Mesothelial cell of epicardium (in vitro differentiated cells): Measurements from ENCODE around the gene CNTNAP1. TPM values are rescaled to one million over a fixed set of nuclear protein-coding genes. Genes with fewer than 3 reads are reported as not detected.

Experiments used
- DNase-seq, 2 experiments: peaks; one replicate each; pipeline ENCODE4 v3.0.0; 2021; ENCODE audit warnings: low spot score in 2 of 2; ENCODE audit not compliant: unreplicated experiment in 2 of 2
- H3K27ac Mint-ChIP-seq: 2 replicates; pipeline ENCODE4 v1.8.0; 2021; ENCODE audit warnings: mixed read lengths
- H3K27me3 Mint-ChIP-seq: 2 replicates; pipeline ENCODE4 v1.8.0; 2021; ENCODE audit warnings: low read depth, mixed read lengths
- H3K36me3 Mint-ChIP-seq: 2 replicates; pipeline ENCODE4 v1.8.0; 2021; ENCODE audit warnings: mixed read lengths
- H3K4me1 Mint-ChIP-seq: 2 replicates; pipeline ENCODE4 v1.8.0; 2021; ENCODE audit warnings: mixed read lengths
- H3K4me3 Mint-ChIP-seq: 2 replicates; pipeline ENCODE4 v1.8.0; 2021; ENCODE audit warnings: mild to moderate bottlenecking, moderate library complexity, mixed read lengths
- H3K9me3 Mint-ChIP-seq: 2 replicates; pipeline ENCODE4 v1.8.0; 2021; ENCODE audit warnings: mixed read lengths
- total RNA-seq: library from RNA; stranded (reverse); gene quantifications from 3 replicates; pipeline ENCODE4 v1.2.1, GENCODE V29; 2021
- TF ChIP-seq, protein P1 (sequence below): fragments of 200-600 bp; sonication (generic); IDR thresholded peaks from one replicate; pipeline ENCODE4 v1.5.0; 2021; ENCODE audit warnings: antibody characterized with exemption; ENCODE audit not compliant: unreplicated experiment

Gene CNTNAP1
- total RNA-seq, 1 donor from 2014 or later = 23.1 TPM

DNA sequence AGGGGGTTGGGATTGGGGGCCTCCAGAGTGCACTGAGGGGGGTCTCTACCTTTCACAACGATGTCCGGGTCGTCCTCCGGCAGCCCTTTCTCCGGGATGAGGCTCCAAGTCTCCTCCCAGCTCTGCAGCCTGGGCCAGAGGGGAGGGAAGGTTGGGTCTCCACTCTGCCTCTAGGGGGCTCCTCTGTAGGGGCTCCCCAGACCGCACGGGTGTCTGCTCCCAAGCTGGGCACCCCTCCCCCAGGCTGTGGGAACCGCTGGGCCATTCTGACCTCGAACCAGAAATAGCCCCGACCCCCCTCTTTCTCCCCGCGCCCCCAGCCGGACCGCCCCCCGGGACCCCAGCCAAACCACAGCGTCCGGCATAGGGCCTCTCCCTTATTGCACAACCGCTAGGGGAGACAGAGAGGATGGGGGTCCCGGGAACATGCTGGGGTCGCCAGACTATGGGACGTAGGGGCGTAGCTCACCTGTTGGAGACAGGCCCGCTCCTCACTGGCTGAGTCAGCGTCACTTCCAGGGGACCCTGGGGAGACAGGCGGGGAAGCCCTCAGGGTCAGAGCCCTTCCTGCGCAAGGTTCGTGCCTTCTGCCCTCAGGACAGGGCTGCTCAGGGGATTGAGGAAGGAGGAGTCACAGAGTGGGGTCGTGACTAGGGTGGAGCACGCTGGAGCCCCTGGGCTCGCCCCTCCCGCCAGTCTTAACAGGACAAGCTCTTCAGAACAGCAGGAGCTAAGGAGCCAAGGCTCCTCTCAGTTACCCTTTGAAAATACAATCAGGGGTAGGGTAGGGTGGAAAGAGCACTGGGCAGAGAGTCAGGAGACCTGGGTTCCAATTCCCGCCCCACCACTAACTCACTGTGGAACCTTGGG lies 8.2 kb upstream of the CNTNAP1 start:
- Mint-ChIP-seq H3K27me3 (peaks cover 9% of the 10 kb centered on the region), H3K4me1 (peaks cover 32% of the 10 kb centered on the region), H3K36me3 (peaks cover 16% of the 10 kb centered on the region), H3K9me3 (no peaks in the 10 kb centered on the region), H3K4me3 (peak overlapping the region; percentile 62), H3K27ac (peak overlapping the region; percentile 71)
- DNase-seq = no peak
- TF ChIP-seq, protein P1, sequence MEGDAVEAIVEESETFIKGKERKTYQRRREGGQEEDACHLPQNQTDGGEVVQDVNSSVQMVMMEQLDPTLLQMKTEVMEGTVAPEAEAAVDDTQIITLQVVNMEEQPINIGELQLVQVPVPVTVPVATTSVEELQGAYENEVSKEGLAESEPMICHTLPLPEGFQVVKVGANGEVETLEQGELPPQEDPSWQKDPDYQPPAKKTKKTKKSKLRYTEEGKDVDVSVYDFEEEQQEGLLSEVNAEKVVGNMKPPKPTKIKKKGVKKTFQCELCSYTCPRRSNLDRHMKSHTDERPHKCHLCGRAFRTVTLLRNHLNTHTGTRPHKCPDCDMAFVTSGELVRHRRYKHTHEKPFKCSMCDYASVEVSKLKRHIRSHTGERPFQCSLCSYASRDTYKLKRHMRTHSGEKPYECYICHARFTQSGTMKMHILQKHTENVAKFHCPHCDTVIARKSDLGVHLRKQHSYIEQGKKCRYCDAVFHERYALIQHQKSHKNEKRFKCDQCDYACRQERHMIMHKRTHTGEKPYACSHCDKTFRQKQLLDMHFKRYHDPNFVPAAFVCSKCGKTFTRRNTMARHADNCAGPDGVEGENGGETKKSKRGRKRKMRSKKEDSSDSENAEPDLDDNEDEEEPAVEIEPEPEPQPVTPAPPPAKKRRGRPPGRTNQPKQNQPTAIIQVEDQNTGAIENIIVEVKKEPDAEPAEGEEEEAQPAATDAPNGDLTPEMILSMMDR = peak; percentile 33

DNA sequence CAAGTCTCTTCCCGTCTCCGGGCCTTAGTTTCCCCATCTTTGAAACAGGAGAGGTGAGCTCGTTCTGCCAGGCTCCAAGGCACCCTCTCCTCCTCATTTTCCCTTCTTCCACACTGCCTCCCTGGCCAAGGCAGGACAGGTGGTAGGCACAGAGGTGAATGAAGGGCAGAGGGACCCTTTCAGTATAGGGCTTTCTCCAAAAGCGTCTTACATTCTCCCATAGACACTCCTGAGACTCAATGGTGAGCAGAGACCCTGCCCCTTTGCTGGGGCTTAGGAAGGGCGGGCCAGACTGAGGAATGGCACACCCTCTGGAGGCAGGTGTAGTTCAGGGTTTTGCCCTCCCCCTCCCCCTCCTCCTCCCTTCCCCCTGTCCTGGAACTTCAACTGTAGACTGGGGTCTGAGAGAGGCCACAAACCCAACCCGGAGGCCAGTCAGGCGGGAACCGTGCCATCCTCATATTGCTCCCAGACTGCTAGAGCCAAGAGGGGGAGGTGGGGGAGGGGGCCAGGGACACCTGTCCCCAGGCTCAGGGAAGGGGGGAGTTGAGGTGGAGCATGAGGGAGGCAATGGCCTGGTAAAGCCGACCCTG lies 7.5 kb upstream of the CNTNAP1 start:
- Mint-ChIP-seq H3K36me3 (peaks cover 10% of the 10 kb centered on the region), H3K27ac (peak overlapping the region; percentile 34), H3K4me3 (peak overlapping the region; percentile 62), H3K9me3 (no peaks in the 10 kb centered on the region), H3K4me1 (peaks cover 37% of the 10 kb centered on the region), H3K27me3 (peaks cover 9% of the 10 kb centered on the region)
- TF ChIP-seq, protein P1 = no peak
- DNase-seq = no peak

DNA sequence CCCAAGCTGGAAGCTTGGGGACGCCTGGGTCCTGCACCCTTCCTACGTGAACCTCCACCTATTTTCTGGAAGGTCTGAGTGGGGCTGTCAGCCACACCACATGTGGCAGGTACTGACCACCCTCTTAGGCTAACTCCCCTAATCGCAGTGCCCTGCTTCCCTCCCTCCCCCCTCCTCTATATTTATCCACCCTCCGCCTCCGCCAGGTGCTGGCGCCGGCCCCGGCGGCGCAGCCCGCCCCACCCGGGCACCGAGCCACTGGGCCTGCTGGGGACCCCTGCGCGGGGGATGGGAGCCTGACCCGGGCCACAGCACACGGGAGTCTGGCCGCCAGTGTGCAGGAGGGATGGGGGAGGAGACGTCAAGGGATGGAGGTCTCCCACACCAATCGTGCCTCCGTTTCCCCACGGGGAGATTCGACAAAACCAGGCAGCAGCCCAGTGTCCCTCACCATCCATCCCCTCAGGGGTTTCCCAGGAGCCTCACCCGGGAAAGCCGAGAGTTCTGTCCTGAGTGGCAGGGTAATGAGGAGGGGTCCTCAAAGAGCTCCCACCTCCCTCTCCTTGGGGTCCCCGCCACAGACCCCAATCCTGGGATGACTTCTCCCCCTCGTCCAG lies 6.9 kb upstream of the CNTNAP1 start:
- no peak for DNase-seq
- no peak overlapping the region for H3K27ac Mint-ChIP-seq
- TF ChIP-seq, protein P1 = no peak
- no peaks in the 10 kb centered on the region for H3K9me3 Mint-ChIP-seq
- H3K4me1 Mint-ChIP-seq = peaks cover 38% of the 10 kb centered on the region
- H3K4me3 Mint-ChIP-seq = peak overlapping the region; percentile 86
- H3K27me3 Mint-ChIP-seq = peaks cover 6% of the 10 kb centered on the region
- H3K36me3 Mint-ChIP-seq = peaks cover 10% of the 10 kb centered on the region

DNA sequence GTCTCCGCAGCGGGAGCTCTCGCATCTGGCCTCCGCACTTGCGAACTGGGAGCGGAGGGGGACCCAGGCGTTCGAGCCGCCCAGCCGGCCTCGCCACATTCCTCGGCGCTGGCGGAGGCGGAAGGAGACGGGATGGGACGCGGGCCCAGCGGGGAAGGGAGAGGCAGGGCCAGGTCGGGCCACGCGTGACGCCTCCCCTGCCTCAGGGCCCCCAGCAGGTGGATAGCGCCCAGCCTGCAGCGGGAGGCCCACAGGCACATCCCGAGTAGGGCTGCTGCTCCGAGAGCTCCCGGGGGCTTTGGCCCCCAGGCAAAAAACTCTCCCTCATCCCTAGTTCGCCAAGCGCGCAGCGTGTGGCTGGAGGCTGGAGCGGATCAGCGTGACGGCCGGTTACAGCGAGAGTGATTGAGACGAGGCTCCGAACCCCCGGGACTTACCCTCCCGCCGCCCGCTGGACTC lies 6.3 kb upstream of the CNTNAP1 start:
- Mint-ChIP-seq H3K36me3 (peaks cover 6% of the 10 kb centered on the region), H3K4me1 (peaks cover 41% of the 10 kb centered on the region), H3K4me3 (peak overlapping the region; percentile 86), H3K27me3 (peaks cover 4% of the 10 kb centered on the region), H3K27ac (peak overlapping the region; percentile 94), H3K9me3 (no peaks in the 10 kb centered on the region)
- TF ChIP-seq, protein P1 = no peak
- peak in 1 of 2 experiments; percentile 77 for DNase-seq

DNA sequence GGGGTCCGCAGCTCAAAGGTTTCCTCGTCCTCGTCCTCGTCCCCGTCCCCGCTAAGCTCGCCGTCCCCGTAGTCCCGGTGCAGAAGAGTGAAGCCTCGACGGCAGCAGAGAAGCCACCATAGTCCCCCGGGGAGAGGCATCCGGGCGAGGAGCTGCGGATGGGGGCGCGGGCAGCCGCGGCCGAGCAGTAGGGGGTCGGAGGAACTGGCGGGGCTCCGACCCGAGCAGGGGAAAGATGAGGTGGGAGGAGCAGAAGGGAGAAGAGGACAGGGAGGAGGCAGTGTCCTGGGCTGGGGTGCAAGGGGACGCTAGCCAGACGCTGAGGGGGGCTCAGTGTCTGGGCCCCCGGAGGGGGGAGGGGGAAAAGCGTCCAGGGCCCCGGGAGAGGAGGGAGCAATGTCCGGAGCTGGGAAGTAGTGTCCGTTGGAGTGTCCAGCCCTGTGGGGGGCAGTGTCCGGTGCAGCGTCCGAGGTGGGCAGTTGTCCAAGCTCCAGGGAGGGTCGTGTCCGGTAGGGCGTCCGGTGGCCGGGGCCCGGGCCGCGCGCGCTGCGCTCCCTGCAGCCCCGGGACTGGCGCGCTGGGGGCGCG lies 5.8 kb upstream of the CNTNAP1 start, which contains the start of gene PLEKHH3:
Gene PLEKHH3 (minus strand): TSS at position 571 of the 588 bp plus-strand sequence. CDS start 431 bp downstream, at position 140.
- peak within 1 kb of the TSS; percentile 86 for H3K4me3 Mint-ChIP-seq
- H3K9me3 Mint-ChIP-seq = no peaks in the 10 kb centered on the region
- TF ChIP-seq, protein P1 = no peak
- H3K27me3 Mint-ChIP-seq = peaks cover 4% of the 10 kb centered on the region
- H3K27ac Mint-ChIP-seq = peak within 1 kb of the TSS; percentile 95
- H3K36me3 Mint-ChIP-seq = peaks cover 4% of the 10 kb centered on the region
- H3K4me1 Mint-ChIP-seq = peaks cover 42% of the 10 kb centered on the region
- DNase-seq = peak in 1 of 2 experiments; percentile 68
